GM18909 (cell line): ENCODE measurements around the gene CFAP52.
"Not testable (repeated sequence)": the region's sequence is repeated elsewhere in the genome, so short reads cannot be mapped to it uniquely, and the experiment has no call there.

Source experiments
- ATAC-seq: cut with Tn5 transposase; IDR thresholded peaks from one replicate; pipeline ENCODE4 v1.9.1; 2021; ENCODE audit warnings: mild to moderate bottlenecking; ENCODE audit not compliant: unreplicated experiment, poor library complexity

The CFAP52 gene

DNA sequence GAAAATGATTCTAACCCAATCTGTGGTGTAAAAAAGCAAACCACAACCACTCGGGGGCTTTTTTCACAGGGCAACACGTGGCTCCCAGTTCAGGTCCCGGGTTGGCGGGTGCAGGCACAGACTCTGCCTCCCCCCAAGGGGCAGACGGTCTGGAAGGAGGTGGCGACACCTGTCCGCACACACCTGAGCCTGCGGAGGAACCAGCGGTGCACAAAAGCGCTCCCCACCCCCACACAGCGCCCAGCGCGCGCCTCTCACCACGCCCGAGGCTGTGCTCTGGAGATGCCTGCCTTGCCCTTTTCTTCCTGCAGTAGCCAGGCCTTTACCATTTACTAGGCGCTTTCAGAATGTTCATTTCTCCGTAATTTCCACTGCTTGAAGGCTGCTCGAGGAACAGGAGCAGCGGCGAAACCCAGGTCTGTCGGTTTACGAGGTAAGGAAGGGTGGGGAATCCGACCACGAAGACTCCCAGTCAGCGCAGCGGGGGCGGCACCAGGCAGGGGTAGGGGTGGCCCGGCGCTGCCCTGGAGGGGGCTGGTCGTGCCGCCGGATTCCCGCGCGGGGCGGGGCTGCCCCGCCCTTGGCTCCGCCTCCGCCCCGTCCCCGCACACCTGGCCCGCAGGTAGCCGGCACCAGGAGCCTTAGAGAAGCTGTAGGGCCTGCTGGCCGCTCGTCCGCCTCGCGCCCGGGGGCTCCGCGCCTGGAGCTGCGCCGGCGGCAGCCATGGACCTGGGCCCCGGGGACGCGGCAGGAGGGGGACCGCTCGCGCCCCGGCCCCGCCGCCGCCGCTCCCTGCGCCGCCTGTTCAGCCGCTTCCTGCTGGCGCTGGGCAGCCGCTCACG is 68.7 kb downstream of the CFAP52 start, which contains the start of gene USP43:
TSS of gene USP43 (plus strand) at position 608 of the 842 bp plus-strand sequence. CDS start at position 724, 116 bp downstream.
- ATAC-seq = no peak

DNA sequence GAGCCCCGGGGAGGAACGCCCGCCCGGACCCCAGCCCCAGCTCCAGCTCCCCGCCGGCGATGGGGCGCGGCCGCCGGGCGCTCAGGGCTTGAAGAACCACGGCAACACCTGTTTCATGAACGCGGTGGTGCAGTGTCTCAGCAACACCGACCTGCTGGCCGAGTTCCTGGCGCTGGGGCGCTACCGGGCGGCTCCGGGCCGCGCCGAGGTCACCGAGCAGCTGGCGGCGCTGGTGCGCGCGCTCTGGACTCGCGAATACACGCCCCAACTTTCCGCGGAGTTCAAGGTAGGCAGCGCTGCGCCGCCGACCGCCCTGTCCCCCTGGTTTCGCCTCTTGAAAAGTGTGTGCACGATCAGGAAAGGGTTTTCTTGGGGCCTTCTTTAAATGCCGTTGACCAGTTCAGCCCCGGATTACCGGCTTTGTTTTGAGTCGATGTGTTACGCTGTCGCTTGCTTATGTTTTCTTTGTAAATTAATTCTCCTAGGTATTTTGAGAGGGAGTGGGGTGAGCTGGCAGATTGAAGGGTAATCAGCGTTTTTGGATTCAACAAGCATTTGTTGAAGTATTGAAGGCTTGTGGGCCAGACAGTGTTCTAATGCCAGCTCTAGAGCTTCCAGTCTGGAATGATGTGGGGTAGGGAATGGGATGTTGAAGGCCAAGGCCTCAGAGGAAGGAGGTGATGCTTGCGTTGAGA is 69.6 kb downstream of the CFAP52 start:
- no peak for ATAC-seq

GRCh38 chr17:9646546-9646885 is 70.1 kb downstream of the CFAP52 start:
- ATAC-seq = no peak

GRCh38 chr17:9647014-9647413 is 70.6 kb downstream of the CFAP52 start:
- ATAC-seq = no peak

- no peak for ATAC-seq
Observed at GRCh38 chr17:9648521-9649110, 72.2 kb downstream of the CFAP52 start.

DNA sequence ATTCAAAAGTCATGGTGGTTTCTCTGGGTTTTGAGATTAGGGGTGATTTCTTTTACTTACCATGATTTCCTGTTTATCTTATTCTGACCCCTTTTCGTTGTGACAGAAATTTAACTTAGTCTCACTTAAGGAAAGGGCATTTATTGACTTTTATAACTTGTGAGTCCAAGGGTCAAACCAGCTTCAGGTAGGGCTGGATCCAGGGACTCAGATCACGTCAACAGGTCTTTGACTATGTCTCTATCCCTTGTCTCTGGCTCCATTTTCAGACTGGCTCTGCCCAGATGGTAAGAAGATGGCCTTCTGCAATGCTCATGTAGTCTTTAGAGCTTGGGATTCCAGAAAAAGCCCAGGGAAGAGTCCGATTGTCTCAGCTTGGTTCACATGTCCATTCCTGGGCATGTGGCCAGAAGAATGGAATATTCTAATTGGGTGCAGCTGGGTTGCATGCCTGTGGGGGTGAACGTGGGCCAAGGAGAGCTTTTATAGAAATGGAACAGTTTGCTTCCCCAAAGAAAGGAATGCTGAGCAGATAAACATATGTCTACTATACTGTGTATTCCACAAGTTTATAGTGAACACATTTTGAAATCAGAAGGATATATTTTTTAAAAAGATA is 82.3 kb downstream of the CFAP52 start:
- ATAC-seq = no peak

DNA sequence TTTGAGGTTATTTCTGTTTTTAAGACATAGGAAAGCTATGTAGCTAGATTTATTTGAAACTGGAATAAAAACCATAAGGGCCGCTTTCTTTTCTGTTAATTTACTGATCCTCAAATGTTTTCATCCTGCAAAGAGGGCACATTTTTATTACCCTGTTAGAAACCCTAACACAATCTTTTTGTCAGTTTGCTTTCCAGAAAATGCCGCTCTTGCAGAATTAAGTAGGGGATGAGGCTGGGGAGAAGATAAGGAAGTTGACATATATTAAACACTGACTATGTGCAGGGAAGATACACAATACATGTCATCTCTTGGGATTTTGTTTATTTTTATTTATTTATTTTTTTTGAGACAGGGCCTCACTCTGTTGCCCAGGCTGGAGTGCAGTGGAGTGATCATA is 84.6 kb downstream of the CFAP52 start:
- no peak for ATAC-seq

- ATAC-seq = not testable (repeated sequence)
Observed at GRCh38 chr17:9663511-9663910, 87.1 kb downstream of the CFAP52 start.

- ATAC-seq = no peak
Observed at GRCh38 chr17:9666461-9667050, 90.1 kb downstream of the CFAP52 start.

GRCh38 chr17:9668517-9668916 is 92.1 kb downstream of the CFAP52 start:
- ATAC-seq = no peak

DNA sequence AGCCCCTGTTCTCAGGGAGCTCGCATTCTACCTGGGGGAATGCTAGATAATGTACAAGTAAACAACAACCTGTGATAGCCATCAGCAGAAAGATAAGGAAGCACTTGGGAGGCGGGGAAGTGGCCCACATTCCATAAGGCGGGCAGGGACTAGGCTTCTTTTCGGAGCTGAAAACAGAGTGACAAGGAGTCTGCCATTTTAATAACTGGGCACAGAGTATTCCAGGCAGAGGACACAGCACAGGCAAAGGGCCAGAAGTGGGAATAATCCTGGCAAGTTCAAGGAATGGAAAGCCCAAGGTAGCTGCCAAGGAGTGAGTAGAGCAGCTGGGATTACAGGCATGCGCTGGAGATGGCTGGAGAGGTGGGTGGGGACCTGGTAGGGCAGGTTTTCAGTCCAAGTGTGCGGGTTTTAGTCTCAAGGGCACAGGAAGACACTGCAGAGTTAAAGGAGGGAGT is 93.1 kb downstream of the CFAP52 start:
- ATAC-seq = no peak

- ATAC-seq = no peak
Observed at GRCh38 chr17:9670596-9670995, 94.2 kb downstream of the CFAP52 start.

- no peak for ATAC-seq
Observed at GRCh38 chr17:9671559-9671958, 95.1 kb downstream of the CFAP52 start.

- no peak for ATAC-seq
Observed at GRCh38 chr17:9672266-9672665, 95.8 kb downstream of the CFAP52 start.

- no peak for ATAC-seq
Observed at GRCh38 chr17:9672691-9673090, 96.2 kb downstream of the CFAP52 start.

- ATAC-seq = no peak
Observed at GRCh38 chr17:9676084-9676483, 99.6 kb downstream of the CFAP52 start.

- peak; percentile 53 for ATAC-seq
Observed at GRCh38 chr17:9676820-9677310, 100.4 kb downstream of the CFAP52 start.

DNA sequence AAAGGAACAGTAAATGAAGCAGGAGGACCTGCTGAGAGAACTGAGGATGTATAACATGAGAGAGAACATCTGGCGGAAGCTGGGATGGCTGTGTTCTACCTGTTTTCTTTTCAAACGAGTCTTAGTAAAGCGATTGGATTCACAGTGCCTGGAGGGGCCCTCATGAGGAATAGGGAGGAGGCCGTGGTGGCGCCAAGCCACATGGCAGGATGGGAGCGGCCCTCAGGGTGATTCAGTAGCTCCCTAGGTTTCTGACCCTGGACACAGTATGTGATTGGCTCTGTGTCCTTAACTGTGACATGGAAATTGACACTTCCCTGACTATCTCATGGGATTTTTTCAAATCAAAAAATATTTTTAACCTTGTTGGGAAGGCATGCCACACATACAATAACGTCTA is 101.0 kb downstream of the CFAP52 start:
- no peak for ATAC-seq

DNA sequence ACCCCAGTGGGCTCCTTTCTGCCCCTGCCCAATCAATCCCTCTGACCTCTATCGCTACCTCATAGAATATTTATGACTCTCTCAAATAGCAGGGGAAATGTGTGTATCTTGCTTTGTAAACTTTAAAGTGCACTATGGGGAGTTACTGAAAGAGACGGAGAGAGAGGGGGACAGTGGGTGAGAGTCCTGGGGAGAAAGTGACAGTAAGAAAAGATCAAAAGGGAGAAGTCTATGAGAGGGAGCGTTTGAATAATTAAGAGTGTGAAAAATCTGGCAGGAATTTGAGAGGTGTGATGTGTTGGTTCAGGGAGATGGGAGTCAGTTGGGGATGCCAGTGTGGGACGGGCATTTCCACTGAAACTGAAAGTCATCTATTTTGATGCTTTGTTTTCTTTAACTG is 101.5 kb downstream of the CFAP52 start:
- ATAC-seq = no peak

GRCh38 chr17:9684955-9685621 is 108.6 kb downstream of the CFAP52 start:
- ATAC-seq = no peak
